Panc1 (cell line): ENCODE measurements around the gene ATP1B2. TPM values are rescaled to one million over a fixed set of nuclear protein-coding genes. Genes with fewer than 3 reads are reported as not detected.

Source experiments
- ATAC-seq: fragments of 200-7000 bp; cut with Tn5 transposase; 2 replicates; pipeline ENCODE4 v1.9.1; 2020; ENCODE audit warnings: mild to moderate bottlenecking, moderate library complexity
- BruUV-seq: library from RNA; stranded (reverse); fragments of 400-500 nt; replicated peaks from 2 replicates; lab custom pipeline; 2021; lab: Mats Ljungman, UMichigan
- CTCF ChIA-PET: fragments of 300-600 bp; sonication (Branson Sonifier 250); formaldehyde crosslinking; loops from one replicate; lab custom pipeline; 2022; ENCODE audit warnings: antibody characterized with exemption; lab: Charles Lee
- POLR2A ChIA-PET: fragments of 300-600 bp; sonication (Branson Sonifier 250); formaldehyde crosslinking; loops from one replicate; lab custom pipeline; 2022; ENCODE audit warnings: antibody characterized with exemption; lab: Charles Lee
- DNase-seq: peaks from one replicate; pipeline ENCODE4 v3.0.0-alpha.2; 2010; ENCODE audit warnings: low read depth, low spot score
- H3K27ac ChIP-seq: 2 replicates; pipeline ENCODE4 v1.5.1; 2011; ENCODE audit warnings: mild to moderate bottlenecking, low read length, inconsistent platforms
- H3K27me3 ChIP-seq: fragments of 200-500 bp; sonication (Bioruptor generic); 2 replicates; pipeline ENCODE4 v1.6.0; 2014; ENCODE audit warnings: low read length, inconsistent platforms; ENCODE audit not compliant: control insufficient read depth, insufficient read depth
- H3K36me3 ChIP-seq: fragments of 200-500 bp; sonication (Bioruptor generic); 2 replicates; pipeline ENCODE4 v1.5.1; 2014; ENCODE audit warnings: inconsistent platforms, mild to moderate bottlenecking, low read length, moderate library complexity; ENCODE audit not compliant: control insufficient read depth, insufficient read depth
- H3K4me1 ChIP-seq: 2 replicates; pipeline ENCODE4 v1.5.1; 2011; ENCODE audit warnings: inconsistent platforms, mild to moderate bottlenecking, low read length, moderate library complexity; ENCODE audit not compliant: control insufficient read depth, insufficient read depth
- H3K4me3 ChIP-seq, 2 experiments: 2 replicates each; pipeline ENCODE4 v1.5.1; 2011 to 2012; ENCODE audit warnings: low read depth in 2 of 2, low read length in 2 of 2, mild to moderate bottlenecking in 2 of 2, inconsistent platforms in 1 of 2, moderate library complexity in 1 of 2
- H3K9me3 ChIP-seq: fragments of 200-500 bp; sonication (Bioruptor generic); 2 replicates; pipeline ENCODE4 v1.5.1; 2014; ENCODE audit warnings: low read depth, mild to moderate bottlenecking, inconsistent platforms, low read length, moderate library complexity; ENCODE audit not compliant: control insufficient read depth, insufficient read depth
- CTCF ChIP-seq: fragments of 450-650 bp; IDR thresholded peaks from 2 replicates; pipeline ENCODE4 v1.5.1; 2017; ENCODE audit warnings: mild to moderate bottlenecking
- POLR2AphosphoS5 ChIP-seq: IDR thresholded peaks from 2 replicates; pipeline ENCODE4 v1.6.1; 2012; ENCODE audit warnings: mild to moderate bottlenecking, low read depth, low read length, moderate library complexity
- REST ChIP-seq, 2 experiments: IDR thresholded peaks; 2 replicates each; pipeline ENCODE4 v1.6.1; 2011 to 2012; ENCODE audit warnings: low read depth in 2 of 2, control low read depth in 1 of 2, low read length in 1 of 2, mild to moderate bottlenecking in 1 of 2, moderate library complexity in 1 of 2; ENCODE audit not compliant: insufficient read depth in 1 of 2
- SIN3A ChIP-seq: IDR thresholded peaks from 2 replicates; pipeline ENCODE4 v1.6.1; 2012; ENCODE audit warnings: low read depth, mild to moderate bottlenecking, low read length, moderate library complexity, borderline replicate concordance; ENCODE audit not compliant: insufficient read depth
- TCF7L2 ChIP-seq: IDR thresholded peaks from 2 replicates; pipeline ENCODE4 v1.6.1; 2011; ENCODE audit warnings: mild to moderate bottlenecking, low read depth, low read length, inconsistent platforms
- in situ Hi-C: cut with HindIII; loops from 2 replicates; pipeline ENCODE4 v1.10.0; 2016; ENCODE audit warnings: low sequenced_read_pairs, low pct_unique_long_range_greater_than_20kb
- intact Hi-C: fragments of 100-400 bp; cut with micrococcal nuclease; formaldehyde crosslinking; loops from one replicate; pipeline ENCODE4 v1.10.0; 2022; ENCODE audit not compliant: unreplicated experiment
- total RNA-seq: library from RNA; stranded (reverse); gene quantifications from one replicate; pipeline ENCODE4 v1.2.1, GENCODE V29; 2021; ENCODE audit not compliant: unreplicated experiment

The ATP1B2 gene
- total RNA-seq, 1 experiment from 2014 or later, result 0.08 TPM

- no TSS peak for BruUV-seq
- ATAC-seq, result no peak
- Histone ChIP-seq H3K27me3 (no peaks in the 10 kb centered on the region), H3K9me3 (no peaks in the 10 kb centered on the region), H3K36me3 (peaks cover 3% of the 10 kb centered on the region; the same call in 1 of the 2 replicates), H3K4me3 (no peak overlapping the region), H3K4me1 (peaks cover 14% of the 10 kb centered on the region), H3K27ac (no peak overlapping the region)
- intact Hi-C loops, result no loop called here
- no peak for TF ChIP-seq POLR2AphosphoS5
- ChIA-PET POLR2A (no interaction called here), CTCF (no interaction called here)
- in situ Hi-C loops, result no loop called here
- no peak for DNase-seq
Observed at GRCh38 chr17:7612294-7612640, 38.5 kb upstream of the ATP1B2 start.

- peaks cover 3% of the 10 kb centered on the region; the same call in 1 of the 2 replicates for H3K36me3 ChIP-seq
- ATAC-seq, result no peak
Observed at GRCh38 chr17:7613769-7614424, 36.8 kb upstream of the ATP1B2 start.

GRCh38 chr17:7614425-7615264 lies 36.1 kb upstream of the ATP1B2 start, which contains the start of gene FXR2:
TSS of gene FXR2 (minus strand) at chr17:7614897. CDS start at chr17:7614532, 365 bp downstream.
- TF ChIP-seq POLR2AphosphoS5, result no peak
- TF ChIP-seq SIN3A, result peak; percentile 23; the same call in 1 of the 2 replicates
- no peak for TF ChIP-seq TCF7L2
- peak; percentile 84 for TF ChIP-seq CTCF
- 0 out of 4 replicates have a peak, but pooled peaks of 1 of the 2 experiments have one; percentile 21 for TF ChIP-seq REST (IDR thresholded peaks at IDR 0.05; ENCODE audit: insufficient read depth in 1 of 2, low read depth in 2 of 2, low read length in 1 of 2)
- Histone ChIP-seq H3K9me3 (no peaks in the 10 kb centered on the region), H3K36me3 (peaks cover 3% of the 10 kb centered on the region; the same call in 1 of the 2 replicates), H3K4me3 (peak within 1 kb of the TSS; percentile 83 to 91), H3K27me3 (no peaks in the 10 kb centered on the region), H3K27ac (peak within 1 kb of the TSS; percentile 88), H3K4me1 (peaks cover 14% of the 10 kb centered on the region)
- ChIA-PET POLR2A (interaction anchor here (0.6 kb wide), 2 partner anchors 269 to 527 kb away, joined by 3 read pairs; no protein-coding TSS in a partner anchor), CTCF (interaction anchor here (0.5 kb wide), 1 partner anchor 73 kb away, joined by 4 read pairs; the partner anchor contains the start of gene TP53)
- DNase-seq, result peak; percentile 99
- intact Hi-C loops (no loop called here), in situ Hi-C loops (no loop called here)
- ATAC-seq, result peak; percentile 98
- BruUV-seq, result no TSS peak

More at GRCh38 chr17:7613769-7614424, 36.8 kb upstream of the ATP1B2 start:
- no peak for TF ChIP-seq TCF7L2
- no peak for TF ChIP-seq SIN3A
- no peak for TF ChIP-seq CTCF
- in situ Hi-C loops, result no loop called here
- Histone ChIP-seq H3K9me3 (no peaks in the 10 kb centered on the region), H3K4me3 (peak overlapping the region; percentile 83 to 91), H3K4me1 (peaks cover 14% of the 10 kb centered on the region), H3K27me3 (no peaks in the 10 kb centered on the region), H3K27ac (peak overlapping the region; percentile 88)
- BruUV-seq, result no TSS peak
- intact Hi-C loops, result no loop called here
- no peak for DNase-seq
- CTCF ChIA-PET, result interaction anchor here (0.5 kb wide), 1 partner anchor 73 kb away, joined by 4 read pairs; the partner anchor contains the start of gene TP53
- POLR2A ChIA-PET, result no interaction called here
